HG02588 (cell line): Measurements from ENCODE around the gene BTBD6.
"Not testable (repeated sequence)": the region's sequence is repeated elsewhere in the genome, so short reads cannot be mapped to it uniquely, and the experiment has no call there.

Experiments used
- ATAC-seq: cut with Tn5 transposase; IDR thresholded peaks from one replicate; pipeline ENCODE4 v1.9.1; 2021; ENCODE audit warnings: mild to moderate bottlenecking, moderate library complexity; ENCODE audit not compliant: unreplicated experiment

Gene BTBD6

GRCh38 chr14:105290621-105291346, 42.5 kb downstream of the BTBD6 start:
- ATAC-seq: no peak

DNA sequence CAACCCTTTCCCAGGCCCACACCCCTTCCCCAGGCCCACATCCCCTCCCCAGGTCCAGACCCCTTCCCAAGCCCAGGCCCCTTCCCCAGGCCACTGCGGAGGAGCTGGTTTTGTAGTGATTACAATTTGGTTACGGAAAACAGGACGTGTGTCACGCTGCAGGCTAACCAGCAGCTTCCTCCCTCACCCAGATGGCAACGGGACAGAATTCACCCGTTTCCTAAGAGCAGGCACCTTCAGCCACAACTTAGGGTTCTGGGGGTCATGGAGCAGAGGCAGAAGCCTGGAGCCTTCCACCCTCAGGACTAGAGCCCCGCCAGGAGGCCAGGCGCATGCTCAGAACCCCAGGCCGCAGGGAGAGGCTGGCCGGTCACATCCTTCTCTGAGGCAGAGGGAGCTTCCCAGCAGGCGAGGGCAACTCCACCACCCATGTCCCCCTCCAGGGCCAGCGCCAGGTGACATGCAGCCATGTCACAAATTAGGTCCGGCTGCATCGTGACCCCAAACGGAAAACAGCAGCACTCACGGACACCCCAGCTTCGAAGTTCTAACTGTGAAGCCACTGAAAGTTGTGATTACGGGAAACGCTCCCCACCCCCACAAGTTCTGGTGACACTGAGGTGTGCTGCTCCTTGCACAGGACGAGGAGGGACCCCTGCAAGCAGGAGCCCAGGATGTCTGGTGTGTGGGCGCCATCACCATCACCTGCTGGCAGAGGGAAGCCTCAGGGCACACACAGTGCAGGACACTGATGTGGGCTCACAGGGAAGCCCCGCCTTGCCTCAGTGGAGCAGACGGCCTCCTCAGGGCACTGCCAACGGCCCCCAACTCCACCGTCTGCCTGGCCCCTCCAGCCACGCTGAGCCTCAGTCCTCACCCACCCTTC, 44.7 kb downstream of the BTBD6 start:
- ATAC-seq: no peak

GRCh38 chr14:105294142-105294597, 45.8 kb downstream of the BTBD6 start:
- no peak for ATAC-seq

GRCh38 chr14:105297311-105297710, 49.0 kb downstream of the BTBD6 start:
- ATAC-seq: not testable (repeated sequence)

DNA sequence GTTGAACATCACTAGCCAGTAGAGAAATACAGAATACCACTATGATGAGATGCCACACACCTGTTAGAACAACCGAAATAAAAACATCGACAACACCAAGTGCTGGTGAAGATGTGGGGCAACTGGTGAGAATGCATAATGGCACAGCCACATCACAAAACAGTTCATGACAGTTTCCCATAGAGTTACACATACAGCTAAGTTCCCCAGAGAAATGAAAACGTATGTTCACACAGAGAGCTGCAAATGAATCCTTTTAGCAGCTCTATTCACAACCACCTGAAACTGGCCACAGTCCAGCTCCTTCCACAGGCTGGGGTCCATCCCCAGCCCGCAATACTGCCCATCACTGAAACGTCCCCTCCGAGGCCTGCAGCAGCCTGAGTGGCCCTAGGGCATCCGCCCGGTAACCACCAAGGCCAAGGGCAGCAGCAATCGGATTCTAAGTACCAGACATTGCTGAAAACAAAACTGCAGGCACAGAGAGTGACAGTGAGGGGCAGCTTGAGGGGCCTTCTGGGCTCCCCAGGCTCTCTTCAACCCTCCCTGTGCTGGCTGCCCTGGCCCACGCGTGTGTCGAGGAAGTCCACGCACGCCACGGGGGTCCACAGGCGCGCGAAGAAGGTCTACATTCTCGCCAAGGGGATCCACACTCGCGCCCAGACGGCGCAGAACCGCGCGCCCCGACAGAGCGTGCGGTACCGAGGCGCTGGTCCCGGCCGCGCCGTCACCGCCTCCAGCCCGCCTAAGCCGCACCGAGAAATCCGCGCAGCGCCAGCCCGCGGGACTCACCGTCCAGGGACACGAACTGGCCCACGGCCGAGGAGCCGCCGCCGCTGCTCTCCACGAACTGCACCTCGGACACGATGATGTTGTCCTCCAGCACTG, 51.6 kb downstream of the BTBD6 start:
- no peak for ATAC-seq
